Activated CD4-positive, alpha-beta memory T cell treated with anti-CD3 and anti-CD28 coated beads for 36 hours (primary cell): Measurements from ENCODE around the gene ZFYVE27. TPM values are rescaled to one million over a fixed set of nuclear protein-coding genes. Genes with fewer than 3 reads are reported as not detected.
A peak's percentile ranks its signal among the peaks of the same experiment; 100 is the strongest.

Source experiments
- CTCF ChIA-PET: fragments of 350-600 bp; sonication (Branson Sonifier 250); formaldehyde crosslinking; loops from one replicate; lab custom pipeline; 2021; ENCODE audit warnings: antibody characterized with exemption, inconsistent platforms; lab: Charles Lee
- POLR2A ChIA-PET: fragments of 350-600 bp; sonication (Branson Sonifier 250); formaldehyde crosslinking; loops from one replicate; lab custom pipeline; 2021; ENCODE audit warnings: antibody characterized with exemption; lab: Charles Lee
- DNase-seq: peaks from one replicate; pipeline ENCODE4 v3.0.0-alpha.2; 2020
- H3K27ac Mint-ChIP-seq: one replicate; pipeline ENCODE4 v1.8.0; 2021; ENCODE audit warnings: mixed read lengths
- H3K27me3 Mint-ChIP-seq: one replicate; pipeline ENCODE4 v1.8.0; 2021; ENCODE audit warnings: mixed read lengths
- H3K36me3 Mint-ChIP-seq: one replicate; pipeline ENCODE4 v1.8.0; 2021; ENCODE audit warnings: mixed read lengths
- H3K4me1 Mint-ChIP-seq: one replicate; pipeline ENCODE4 v1.8.0; 2021; ENCODE audit warnings: low read depth, mixed read lengths
- H3K4me3 Mint-ChIP-seq: one replicate; pipeline ENCODE4 v1.8.0; 2021; ENCODE audit warnings: mild to moderate bottlenecking, mixed read lengths
- H3K9me3 Mint-ChIP-seq: one replicate; pipeline ENCODE4 v1.8.0; 2021; ENCODE audit warnings: mixed read lengths
- intact Hi-C: fragments of 100-400 bp; cut with micrococcal nuclease; formaldehyde crosslinking; loops from one replicate; pipeline ENCODE4 v1.15.1; 2023
- total RNA-seq, 2 experiments: library from RNA; stranded (reverse); gene quantifications; one replicate each; pipeline ENCODE4 v1.2.3, GENCODE V29; 2021

Gene ZFYVE27
- total RNA-seq, 2 experiments from 2014 or later: 20.9 to 22.8 TPM

GRCh38 chr10:97777143-97777542, 40.2 kb downstream of the ZFYVE27 start:
- CTCF ChIA-PET: interaction anchor here (1.5 kb wide), 1 partner anchor 14 kb away, joined by 3 read pairs; no protein-coding TSS in a partner anchor
- no peaks in the 10 kb centered on the region for H3K9me3 Mint-ChIP-seq
- no peak overlapping the region for H3K4me3 Mint-ChIP-seq
- peaks cover 16% of the 10 kb centered on the region for H3K4me1 Mint-ChIP-seq
- POLR2A ChIA-PET: no interaction called here
- DNase-seq: no peak
- peaks cover 6% of the 10 kb centered on the region for H3K27me3 Mint-ChIP-seq
- no peaks in the 10 kb centered on the region for H3K36me3 Mint-ChIP-seq
- intact Hi-C loops: no loop called here
- no peak overlapping the region for H3K27ac Mint-ChIP-seq

GRCh38 chr10:97778452-97779302, 41.7 kb downstream of the ZFYVE27 start:
- no peak overlapping the region for H3K4me3 Mint-ChIP-seq
- no peak overlapping the region for H3K27ac Mint-ChIP-seq
- CTCF ChIA-PET: interaction anchor here (1.5 to 4.1 kb wide), 2 partner anchors 12 to 13 kb away, joined by 3 to 20 read pairs; no protein-coding TSS in a partner anchor
- POLR2A ChIA-PET: no interaction called here
- DNase-seq: no peak
- H3K9me3 Mint-ChIP-seq: no peaks in the 10 kb centered on the region
- no peaks in the 10 kb centered on the region for H3K36me3 Mint-ChIP-seq
- intact Hi-C loops: no loop called here
- no peaks in the 10 kb centered on the region for H3K27me3 Mint-ChIP-seq
- H3K4me1 Mint-ChIP-seq: peaks cover 19% of the 10 kb centered on the region

GRCh38 chr10:97779492-97779891, 42.6 kb downstream of the ZFYVE27 start:
- POLR2A ChIA-PET: no interaction called here
- no peaks in the 10 kb centered on the region for H3K9me3 Mint-ChIP-seq
- CTCF ChIA-PET: interaction anchor here (4.1 kb wide), 1 partner anchor 12 kb away, joined by 20 read pairs; no protein-coding TSS in a partner anchor
- H3K4me3 Mint-ChIP-seq: no peak overlapping the region
- H3K27ac Mint-ChIP-seq: no peak overlapping the region
- DNase-seq: no peak
- no peaks in the 10 kb centered on the region for H3K36me3 Mint-ChIP-seq
- intact Hi-C loops: no loop called here
- H3K27me3 Mint-ChIP-seq: no peaks in the 10 kb centered on the region
- H3K4me1 Mint-ChIP-seq: peaks cover 19% of the 10 kb centered on the region

GRCh38 chr10:97779975-97780374, 43.0 kb downstream of the ZFYVE27 start:
- H3K4me3 Mint-ChIP-seq: no peak overlapping the region
- H3K9me3 Mint-ChIP-seq: no peaks in the 10 kb centered on the region
- peaks cover 19% of the 10 kb centered on the region for H3K4me1 Mint-ChIP-seq
- H3K36me3 Mint-ChIP-seq: no peaks in the 10 kb centered on the region
- no peak for DNase-seq
- H3K27ac Mint-ChIP-seq: no peak overlapping the region
- H3K27me3 Mint-ChIP-seq: no peaks in the 10 kb centered on the region
- intact Hi-C loops: no loop called here
- CTCF ChIA-PET: interaction anchor here (4.1 kb wide), 1 partner anchor 12 kb away, joined by 20 read pairs; no protein-coding TSS in a partner anchor
- POLR2A ChIA-PET: no interaction called here

GRCh38 chr10:97780841-97781617, 44.1 kb downstream of the ZFYVE27 start:
- Mint-ChIP-seq H3K9me3 (no peaks in the 10 kb centered on the region), H3K4me1 (peaks cover 19% of the 10 kb centered on the region), H3K36me3 (no peaks in the 10 kb centered on the region), H3K27ac (no peak overlapping the region), H3K27me3 (no peaks in the 10 kb centered on the region), H3K4me3 (no peak overlapping the region)
- intact Hi-C loops: no loop called here
- POLR2A ChIA-PET: no interaction called here
- CTCF ChIA-PET: interaction anchor here (0.8 to 4.1 kb wide), 2 partner anchors 11 to 260 kb away, joined by 4 to 20 read pairs; no protein-coding TSS in a partner anchor
- DNase-seq: no peak

GRCh38 chr10:97781618-97782331, 44.8 kb downstream of the ZFYVE27 start:
- Mint-ChIP-seq H3K36me3 (no peaks in the 10 kb centered on the region), H3K27ac (no peak overlapping the region), H3K27me3 (no peaks in the 10 kb centered on the region), H3K4me3 (no peak overlapping the region), H3K4me1 (peaks cover 19% of the 10 kb centered on the region), H3K9me3 (no peaks in the 10 kb centered on the region)
- DNase-seq: peak; percentile 17
- ChIA-PET CTCF (interaction anchor here (0.8 to 4.1 kb wide), 3 partner anchors 10 to 260 kb away, joined by 3 to 20 read pairs (median 4); no protein-coding TSS in a partner anchor), POLR2A (no interaction called here)
- intact Hi-C loops: no loop called here

GRCh38 chr10:97782455-97783228, 45.7 kb downstream of the ZFYVE27 start:
- CTCF ChIA-PET: interaction anchor here (1.0 to 4.1 kb wide), 2 partner anchors 9 to 86 kb away, joined by 3 to 20 read pairs; no protein-coding TSS in a partner anchor
- Mint-ChIP-seq H3K4me3 (no peak overlapping the region), H3K27me3 (no peaks in the 10 kb centered on the region), H3K27ac (no peak overlapping the region), H3K9me3 (no peaks in the 10 kb centered on the region), H3K4me1 (peaks cover 19% of the 10 kb centered on the region), H3K36me3 (no peaks in the 10 kb centered on the region)
- intact Hi-C loops: no loop called here
- POLR2A ChIA-PET: no interaction called here
- DNase-seq: no peak

GRCh38 chr10:97784200-97784810, 47.4 kb downstream of the ZFYVE27 start:
- CTCF ChIA-PET: no interaction called here
- intact Hi-C loops: no loop called here
- Mint-ChIP-seq H3K27ac (no peak overlapping the region), H3K4me3 (no peak overlapping the region), H3K36me3 (no peaks in the 10 kb centered on the region), H3K4me1 (peaks cover 19% of the 10 kb centered on the region), H3K27me3 (peaks cover 3% of the 10 kb centered on the region), H3K9me3 (no peaks in the 10 kb centered on the region)
- DNase-seq: no peak
- POLR2A ChIA-PET: interaction anchor here (0.6 kb wide), 1 partner anchor 158 kb away, joined by 3 read pairs; no protein-coding TSS in a partner anchor

- H3K27me3 Mint-ChIP-seq: peaks cover 5% of the 10 kb centered on the region
These were observed 48.3 kb downstream of the ZFYVE27 start for GRCh38 chr10:97785231-97785630.

GRCh38 chr10:97785731-97786130, 48.8 kb downstream of the ZFYVE27 start:
- Mint-ChIP-seq H3K9me3 (no peaks in the 10 kb centered on the region), H3K4me3 (no peak overlapping the region), H3K27ac (no peak overlapping the region), H3K27me3 (peaks cover 5% of the 10 kb centered on the region), H3K36me3 (no peaks in the 10 kb centered on the region), H3K4me1 (peaks cover 17% of the 10 kb centered on the region)
- no peak for DNase-seq
- intact Hi-C loops: no loop called here
- CTCF ChIA-PET: interaction anchor here (0.6 kb wide), 1 partner anchor 1461 kb away, joined by 3 read pairs; no protein-coding TSS in a partner anchor
- POLR2A ChIA-PET: no interaction called here

More at GRCh38 chr10:97785231-97785630, 48.3 kb downstream of the ZFYVE27 start:
- H3K4me1 Mint-ChIP-seq: peaks cover 19% of the 10 kb centered on the region
- ChIA-PET CTCF (no interaction called here), POLR2A (no interaction called here)
- H3K27ac Mint-ChIP-seq: no peak overlapping the region
- H3K9me3 Mint-ChIP-seq: no peaks in the 10 kb centered on the region
- H3K4me3 Mint-ChIP-seq: no peak overlapping the region
- no peaks in the 10 kb centered on the region for H3K36me3 Mint-ChIP-seq
- intact Hi-C loops: no loop called here
- DNase-seq: no peak
